H1 (cell line): ENCODE results near the gene TRAPPC2. TPM values are rescaled to one million over a fixed set of nuclear protein-coding genes. Genes with fewer than 3 reads are reported as not detected.

Experiments
- BACH1 ChIP-seq: IDR thresholded peaks from 2 replicates; pipeline ENCODE4 v1.6.1; 2012; ENCODE audit warnings: low read length, improper control_type of control experiment
- CTCF ChIP-seq, 3 experiments: IDR thresholded peaks; 1 replicate in 2 of 3; 2 replicates in 1 of 3; pipeline versions ENCODE4 v1.5.1 to v1.6.1; 2011; ENCODE audit warnings: low read length in 3 of 3, mild to moderate bottlenecking in 3 of 3, inconsistent platforms in 2 of 3, low read depth in 1 of 3, moderate library complexity in 1 of 3; ENCODE audit not compliant: insufficient read depth in 1 of 3; ENCODE audit errors: control extremely low read depth in 1 of 3
- EP300 ChIP-seq, 2 experiments: IDR thresholded peaks; 1 replicate in 1 of 2; 2 replicates in 1 of 2; pipeline ENCODE4 v1.6.1; 2011 to 2012; ENCODE audit warnings: low read depth in 2 of 2, low read length in 2 of 2, mild to moderate bottlenecking in 2 of 2, borderline replicate concordance in 1 of 2, inconsistent platforms in 1 of 2, moderate library complexity in 1 of 2
- HDAC2 ChIP-seq, 2 experiments: fragments of 300-600 bp in 1 of 2; sonication (generic) in 1 of 2; IDR thresholded peaks; 2 replicates each; pipeline ENCODE4 v1.6.1; 2011 to 2012; ENCODE audit warnings: low read depth in 2 of 2, low read length in 2 of 2, mild to moderate bottlenecking in 2 of 2, moderate library complexity in 2 of 2, borderline replicate concordance in 1 of 2, inconsistent platforms in 1 of 2
- MAFK ChIP-seq: IDR thresholded peaks from 2 replicates; pipeline ENCODE4 v1.6.1; 2012; ENCODE audit warnings: low read depth, mild to moderate bottlenecking, improper control_type of control experiment, low read length
- POLR2A ChIP-seq, 2 experiments: IDR thresholded peaks; 1 replicate in 1 of 2; 2 replicates in 1 of 2; pipeline ENCODE4 v1.6.1; 2011; ENCODE audit warnings: low read depth in 2 of 2, low read length in 2 of 2, mild to moderate bottlenecking in 2 of 2; ENCODE audit errors: control extremely low read depth in 1 of 2
- TEAD4 ChIP-seq: IDR thresholded peaks from 2 replicates; pipeline ENCODE4 v1.6.1; 2012; ENCODE audit warnings: low read depth, low read length, inconsistent platforms, mixed read lengths
- polyA plus RNA-seq, 7 experiments: library from polyadenylated mRNA; depleted of rRNA in 3 of 7; stranded (reverse) in 5 of 7; unstranded in 2 of 7; fragments of >200 nt in 5 of 7; fragments of 200-250 nt in 2 of 7; gene quantifications; 1 replicate in 5 of 7; 2 replicates in 1 of 7; 4 replicates in 1 of 7; pipeline versions ENCODE4 v1.2.1 to v1.2.3, GENCODE V29; 2011 to 2013; ENCODE audit warnings: missing spikeins in 2 of 7, mixed read lengths in 2 of 7
- total RNA-seq: library from RNA; stranded (reverse); fragmentation: NEBNext Ultra II Directional; extraction: Animal tissue kit (Norgen Biotek cat#: 25700); gene quantifications from 2 replicates; pipeline ENCODE4 v1.2.1, GENCODE V29; 2021

TRAPPC2 gene
- total and polyA plus RNA-seq, 2 of the 8 experiments (the other 6 are each of a cell fraction or from before 2014, with no cell fraction given) = 6.7 to 10.8 TPM

DNA sequence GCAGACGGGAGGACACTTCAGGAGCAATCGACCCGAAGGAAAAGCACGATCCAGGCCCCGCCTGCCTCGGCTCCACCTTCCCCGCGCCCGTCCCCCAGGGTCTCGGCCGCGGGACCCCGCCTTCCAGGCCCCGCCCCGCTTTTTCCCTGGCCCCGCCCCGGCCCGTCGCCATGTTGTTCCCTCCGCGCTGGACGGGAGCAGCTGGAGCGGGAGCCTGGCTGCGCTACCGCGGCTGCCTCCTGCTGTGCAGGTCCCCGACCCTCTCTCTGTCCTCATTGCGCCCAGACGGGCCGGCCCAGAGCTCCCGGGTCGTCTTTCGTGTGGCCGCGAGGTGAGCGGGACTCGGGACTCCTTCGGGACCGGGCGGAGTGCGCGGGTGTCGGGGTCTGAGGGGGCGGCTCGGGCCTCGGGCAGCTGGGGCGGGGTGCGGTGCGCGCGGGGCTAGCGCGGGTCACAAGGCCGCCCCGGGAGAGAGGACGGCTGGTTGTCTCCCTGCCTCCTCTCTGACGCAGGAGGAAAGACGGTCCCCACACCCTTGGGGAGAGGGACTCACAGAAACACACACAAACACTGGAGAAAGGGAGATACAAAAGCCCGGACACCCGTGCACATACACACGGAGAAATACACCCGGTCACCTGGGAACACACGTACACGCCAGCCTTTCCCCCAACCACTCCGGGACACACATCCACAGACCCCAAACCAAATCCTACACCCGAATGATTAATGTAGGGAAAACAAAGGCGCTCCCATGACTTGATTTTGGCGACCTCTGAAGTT lies 45.3 kb downstream of the TRAPPC2 start, which contains the start of gene RAB9A (continued):
- TF ChIP-seq EP300 (IDR thresholded peaks at IDR 0.05; ENCODE audit: borderline replicate concordance in 1 of 2, low read depth in 2 of 2, low read length in 2 of 2) (no peak), CTCF (IDR thresholded peaks at IDR 0.05; ENCODE audit: control extremely low read depth in 1 of 3, insufficient read depth in 1 of 3, low read depth in 1 of 3, low read length in 3 of 3) (no peak), HDAC2 (IDR thresholded peaks at IDR 0.05; ENCODE audit: borderline replicate concordance in 1 of 2, low read depth in 2 of 2, low read length in 2 of 2) (no peak), BACH1 (no peak), POLR2A (IDR thresholded peaks at IDR 0.05; ENCODE audit: control extremely low read depth in 1 of 2, low read depth in 2 of 2, low read length in 2 of 2) (peak in 1 of 2 experiments; percentile 41), MAFK (no peak), TEAD4 (no peak)
